Peyer's patch (tissue), 4 donors: ENCODE data around the gene F12.

Experiments
- POLR2A ChIP-seq, 2 donors: fragments of 450-650 bp; IDR thresholded peaks; one replicate each; pipeline ENCODE4 v1.5.1; 2017; ENCODE audit warnings: antibody characterized with exemption in 2 of 2, mild to moderate bottlenecking in 2 of 2, moderate library complexity in 2 of 2
- TF ChIP-seq, protein P1 (sequence below), 6 experiments: fragments of 450-650 bp in 4 of 6; fragments of 200-600 bp in 2 of 6; sonication (generic) in 1 of 6; IDR thresholded peaks; one replicate each; pipeline ENCODE4 v1.5.1; 2017 to 2019; ENCODE audit warnings: antibody characterized with exemption in 6 of 6, mild to moderate bottlenecking in 3 of 6, moderate library complexity in 1 of 6

DNA sequence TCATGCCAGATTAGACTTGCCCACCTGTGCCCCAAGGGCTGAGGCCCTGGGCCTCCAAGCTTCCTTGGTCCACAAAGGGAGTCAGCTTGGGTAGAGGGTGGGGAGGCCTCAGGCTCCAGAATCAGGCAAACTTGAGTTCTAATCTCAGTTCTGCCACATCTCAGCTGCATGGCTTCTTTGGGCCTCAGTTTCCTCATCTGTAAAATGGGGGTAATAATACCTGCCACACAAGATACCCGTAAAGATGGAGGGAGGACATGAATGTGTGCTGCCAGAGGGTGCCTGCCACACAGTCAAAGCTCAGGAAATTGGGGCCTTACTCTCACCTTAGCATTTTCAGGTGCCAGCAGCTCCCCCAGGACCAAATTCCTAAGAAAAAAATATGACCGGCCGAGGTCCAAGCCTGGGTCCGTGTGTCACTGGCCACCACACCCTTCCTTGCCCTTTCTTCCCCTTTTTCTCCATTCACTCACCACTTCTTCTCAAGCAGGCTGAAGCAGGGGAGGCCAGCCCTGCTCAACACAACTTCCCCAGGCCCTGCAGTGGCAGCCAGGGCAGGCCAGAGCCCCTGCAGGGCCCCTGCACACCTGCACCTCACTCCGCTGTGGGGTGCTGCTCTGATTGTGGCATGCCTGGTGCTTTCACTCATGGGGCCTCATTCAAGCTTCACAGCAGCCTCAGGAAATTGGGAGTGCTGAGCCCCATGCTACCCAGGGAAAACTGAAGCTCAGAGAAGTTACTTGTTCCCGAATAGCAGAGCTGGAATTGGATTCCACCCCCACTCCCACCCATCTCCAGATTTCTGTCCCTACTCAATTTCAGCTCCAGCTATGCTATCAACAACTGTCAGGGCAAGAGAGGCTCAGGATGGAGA is 47.7 kb downstream of the F12 start:
- TF ChIP-seq, protein P1, sequence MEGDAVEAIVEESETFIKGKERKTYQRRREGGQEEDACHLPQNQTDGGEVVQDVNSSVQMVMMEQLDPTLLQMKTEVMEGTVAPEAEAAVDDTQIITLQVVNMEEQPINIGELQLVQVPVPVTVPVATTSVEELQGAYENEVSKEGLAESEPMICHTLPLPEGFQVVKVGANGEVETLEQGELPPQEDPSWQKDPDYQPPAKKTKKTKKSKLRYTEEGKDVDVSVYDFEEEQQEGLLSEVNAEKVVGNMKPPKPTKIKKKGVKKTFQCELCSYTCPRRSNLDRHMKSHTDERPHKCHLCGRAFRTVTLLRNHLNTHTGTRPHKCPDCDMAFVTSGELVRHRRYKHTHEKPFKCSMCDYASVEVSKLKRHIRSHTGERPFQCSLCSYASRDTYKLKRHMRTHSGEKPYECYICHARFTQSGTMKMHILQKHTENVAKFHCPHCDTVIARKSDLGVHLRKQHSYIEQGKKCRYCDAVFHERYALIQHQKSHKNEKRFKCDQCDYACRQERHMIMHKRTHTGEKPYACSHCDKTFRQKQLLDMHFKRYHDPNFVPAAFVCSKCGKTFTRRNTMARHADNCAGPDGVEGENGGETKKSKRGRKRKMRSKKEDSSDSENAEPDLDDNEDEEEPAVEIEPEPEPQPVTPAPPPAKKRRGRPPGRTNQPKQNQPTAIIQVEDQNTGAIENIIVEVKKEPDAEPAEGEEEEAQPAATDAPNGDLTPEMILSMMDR (IDR thresholded peaks at IDR 0.05) = peak in 1 of 6 experiments; percentile 11
- TF ChIP-seq POLR2A (IDR thresholded peaks at IDR 0.05) = no peak
